Hippocampal formation (tissue), 2 donors: Measurements from ENCODE around the gene GLS.

Source experiments
- DNase-seq, 2 donors: peaks; one replicate each; lab custom pipeline; 2025; lab: John Stamatoyannopoulos, UW

The GLS gene

GRCh38 chr2:190972846-190973245, 92.2 kb downstream of the GLS start:
- no peak for DNase-seq

- DNase-seq: no peak
Measured at GRCh38 chr2:190973262-190973661, 92.6 kb downstream of the GLS start.

- DNase-seq: no peak
Measured at GRCh38 chr2:190973726-190974628, 93.4 kb downstream of the GLS start.

- no peak for DNase-seq
Measured at GRCh38 chr2:190974629-190975361, 94.2 kb downstream of the GLS start.

GRCh38 chr2:190976521-190976920, 95.9 kb downstream of the GLS start:
- no peak for DNase-seq

- no peak for DNase-seq
Measured at GRCh38 chr2:190977505-190977904, 96.9 kb downstream of the GLS start.

- DNase-seq: no peak
Measured at GRCh38 chr2:190978389-190979053, 97.9 kb downstream of the GLS start.

GRCh38 chr2:190979906-190980629, 99.4 kb downstream of the GLS start:
- no peak for DNase-seq

- no peak for DNase-seq
Measured at GRCh38 chr2:190980630-190981209, 100.1 kb downstream of the GLS start.

GRCh38 chr2:190981333-190981732, 100.7 kb downstream of the GLS start:
- no peak for DNase-seq

- no peak for DNase-seq
Measured at GRCh38 chr2:190981733-190982132, 101.1 kb downstream of the GLS start.

GRCh38 chr2:190982262-190983034, 101.8 kb downstream of the GLS start:
- no peak for DNase-seq

GRCh38 chr2:190984595-190984994, 104.0 kb downstream of the GLS start:
- no peak for DNase-seq

GRCh38 chr2:190986221-190986953, 105.8 kb downstream of the GLS start:
- no peak for DNase-seq

GRCh38 chr2:190987116-190987515, 106.5 kb downstream of the GLS start:
- DNase-seq: no peak

GRCh38 chr2:190987938-190988337, 107.3 kb downstream of the GLS start:
- DNase-seq: no peak

- no peak for DNase-seq
Measured at GRCh38 chr2:190988910-190989309, 108.3 kb downstream of the GLS start.

- no peak for DNase-seq
Measured at GRCh38 chr2:190990132-190990531, 109.5 kb downstream of the GLS start.

- no peak for DNase-seq
Measured at GRCh38 chr2:190993292-190993643, 112.6 kb downstream of the GLS start.

GRCh38 chr2:190994148-190994547, 113.5 kb downstream of the GLS start:
- no peak for DNase-seq
